Left ventricle myocardium inferior (tissue), 1 donor: ENCODE results near the gene TRIM13. TPM values are rescaled to one million over a fixed set of nuclear protein-coding genes. Genes with fewer than 3 reads are reported as not detected.
A peak's percentile ranks its signal among the peaks of the same experiment; 100 is the strongest.

Experiments used
- DNase-seq: peaks from one replicate; pipeline ENCODE4 v3.0.0-alpha.2; 2020
- H3K27ac ChIP-seq: fragments of 200-600 bp; replicated peaks from 2 replicates; pipeline ENCODE4 v1.8.0; 2021
- H3K27me3 ChIP-seq: fragments of 200-600 bp; 2 replicates; pipeline ENCODE4 v1.8.0; 2021; ENCODE audit warnings: low read depth
- H3K36me3 ChIP-seq: fragments of 200-600 bp; 2 replicates; pipeline ENCODE4 v1.8.0; 2021
- H3K4me1 ChIP-seq: fragments of 200-600 bp; 2 replicates; pipeline ENCODE4 v1.8.0; 2021
- H3K4me3 ChIP-seq: fragments of 200-600 bp; 2 replicates; pipeline ENCODE4 v1.8.0; 2021; ENCODE audit warnings: mild to moderate bottlenecking, moderate library complexity
- H3K9me3 ChIP-seq: fragments of 200-600 bp; replicated peaks from 2 replicates; pipeline ENCODE4 v1.8.0; 2021
- intact Hi-C: fragments of 100-400 bp; cut with micrococcal nuclease; formaldehyde crosslinking; loops from one replicate; pipeline ENCODE4 v1.11.0; 2022
- total RNA-seq: library from RNA; stranded (reverse); fragmentation: NEBNext Ultra II Directional; extraction: Animal tissue kit (Norgen Biotek cat#: 25700); gene quantifications from one replicate; pipeline ENCODE4 v1.2.1, GENCODE V29; 2021
- TF ChIP-seq, protein P1 (sequence below): fragments of 200-600 bp; IDR thresholded peaks from 2 replicates; pipeline ENCODE4 v1.8.0; 2021; ENCODE audit warnings: antibody characterized with exemption, mild to moderate bottlenecking, borderline replicate concordance
- donor health status: DM: no; HTN: yes; CAD: no; lungs with severe emphysema.

Gene TRIM13
- total RNA-seq, 1 donor from 2014 or later: 22.1 TPM

DNA sequence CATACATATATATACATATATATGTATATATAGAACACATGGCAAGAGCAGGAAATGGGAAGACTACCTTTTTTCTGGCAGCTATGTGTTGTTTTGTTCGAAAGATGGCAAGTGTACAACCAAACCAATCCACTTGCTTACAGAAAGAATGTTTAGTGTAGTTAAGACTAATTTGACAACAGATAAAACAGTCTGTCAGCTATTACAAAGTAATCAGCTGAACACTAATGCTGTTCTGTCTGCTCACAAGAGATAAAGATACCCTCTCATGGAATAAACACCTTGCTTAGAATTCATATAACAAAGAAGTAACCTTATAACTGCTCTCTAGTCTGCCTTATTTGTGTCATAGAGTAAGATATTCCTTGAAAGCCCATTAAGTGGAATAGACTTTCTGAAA lies 17.5 kb downstream of the TRIM13 start:
- Histone ChIP-seq H3K4me1 (peaks cover 59% of the 10 kb centered on the region), H3K9me3 (no peaks in the 10 kb centered on the region), H3K4me3 (no peak overlapping the region), H3K27me3 (no peaks in the 10 kb centered on the region), H3K36me3 (peaks cover 25% of the 10 kb centered on the region), H3K27ac (peak overlapping the region; percentile 79)
- TF ChIP-seq, protein P1, sequence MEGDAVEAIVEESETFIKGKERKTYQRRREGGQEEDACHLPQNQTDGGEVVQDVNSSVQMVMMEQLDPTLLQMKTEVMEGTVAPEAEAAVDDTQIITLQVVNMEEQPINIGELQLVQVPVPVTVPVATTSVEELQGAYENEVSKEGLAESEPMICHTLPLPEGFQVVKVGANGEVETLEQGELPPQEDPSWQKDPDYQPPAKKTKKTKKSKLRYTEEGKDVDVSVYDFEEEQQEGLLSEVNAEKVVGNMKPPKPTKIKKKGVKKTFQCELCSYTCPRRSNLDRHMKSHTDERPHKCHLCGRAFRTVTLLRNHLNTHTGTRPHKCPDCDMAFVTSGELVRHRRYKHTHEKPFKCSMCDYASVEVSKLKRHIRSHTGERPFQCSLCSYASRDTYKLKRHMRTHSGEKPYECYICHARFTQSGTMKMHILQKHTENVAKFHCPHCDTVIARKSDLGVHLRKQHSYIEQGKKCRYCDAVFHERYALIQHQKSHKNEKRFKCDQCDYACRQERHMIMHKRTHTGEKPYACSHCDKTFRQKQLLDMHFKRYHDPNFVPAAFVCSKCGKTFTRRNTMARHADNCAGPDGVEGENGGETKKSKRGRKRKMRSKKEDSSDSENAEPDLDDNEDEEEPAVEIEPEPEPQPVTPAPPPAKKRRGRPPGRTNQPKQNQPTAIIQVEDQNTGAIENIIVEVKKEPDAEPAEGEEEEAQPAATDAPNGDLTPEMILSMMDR: no peak
- DNase-seq: no peak
- intact Hi-C loops: no loop called here

DNA sequence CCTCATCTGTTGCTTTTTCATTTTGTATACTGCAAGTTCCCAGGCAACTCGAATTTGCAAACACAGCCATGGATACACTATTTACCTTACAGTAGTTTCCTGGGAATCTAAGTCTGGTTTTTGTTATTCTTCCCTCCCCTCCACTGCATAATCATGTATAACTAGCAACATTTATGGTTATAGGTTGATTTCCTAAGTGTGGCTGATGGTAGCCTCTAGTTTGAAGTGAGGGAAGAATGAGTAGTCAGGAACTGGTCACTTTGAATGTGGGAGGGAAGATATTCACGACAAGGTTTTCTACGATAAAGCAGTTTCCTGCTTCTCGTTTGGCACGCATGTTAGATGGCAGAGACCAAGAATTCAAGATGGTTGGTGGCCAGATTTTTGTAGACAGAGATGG lies 18.4 kb downstream of the TRIM13 start, which contains the start of gene KCNRG:
TSS of gene KCNRG (plus strand) at position 187 of the 400 bp plus-strand sequence. CDS start at position 237, 50 bp downstream.
- H3K36me3 ChIP-seq: peaks cover 32% of the 10 kb centered on the region
- H3K27me3 ChIP-seq: no peaks in the 10 kb centered on the region
- TF ChIP-seq, protein P1: no peak
- H3K4me3 ChIP-seq: no peak within 1 kb of the TSS
- peaks cover 59% of the 10 kb centered on the region for H3K4me1 ChIP-seq
- no peaks in the 10 kb centered on the region for H3K9me3 ChIP-seq
- DNase-seq: no peak
- peak within 1 kb of the TSS; percentile 79 for H3K27ac ChIP-seq
- intact Hi-C loops: no loop called here

- H3K27ac ChIP-seq: peak overlapping the region; percentile 79
- no peak for DNase-seq
- no peaks in the 10 kb centered on the region for H3K9me3 ChIP-seq
- peaks cover 36% of the 10 kb centered on the region for H3K36me3 ChIP-seq
- no peaks in the 10 kb centered on the region for H3K27me3 ChIP-seq
- no peak overlapping the region for H3K4me3 ChIP-seq
- intact Hi-C loops: no loop called here
- TF ChIP-seq, protein P1: no peak
- H3K4me1 ChIP-seq: peaks cover 54% of the 10 kb centered on the region
Measured at GRCh38 chr13:50015750-50016149, 18.9 kb downstream of the TRIM13 start.

GRCh38 chr13:50016444-50016843 lies 19.6 kb downstream of the TRIM13 start:
- Histone ChIP-seq H3K4me1 (peaks cover 51% of the 10 kb centered on the region), H3K9me3 (no peaks in the 10 kb centered on the region), H3K36me3 (peaks cover 38% of the 10 kb centered on the region), H3K27me3 (no peaks in the 10 kb centered on the region), H3K4me3 (no peak overlapping the region), H3K27ac (peak overlapping the region; percentile 79)
- no peak for DNase-seq
- TF ChIP-seq, protein P1: no peak
- intact Hi-C loops: no loop called here

DNA sequence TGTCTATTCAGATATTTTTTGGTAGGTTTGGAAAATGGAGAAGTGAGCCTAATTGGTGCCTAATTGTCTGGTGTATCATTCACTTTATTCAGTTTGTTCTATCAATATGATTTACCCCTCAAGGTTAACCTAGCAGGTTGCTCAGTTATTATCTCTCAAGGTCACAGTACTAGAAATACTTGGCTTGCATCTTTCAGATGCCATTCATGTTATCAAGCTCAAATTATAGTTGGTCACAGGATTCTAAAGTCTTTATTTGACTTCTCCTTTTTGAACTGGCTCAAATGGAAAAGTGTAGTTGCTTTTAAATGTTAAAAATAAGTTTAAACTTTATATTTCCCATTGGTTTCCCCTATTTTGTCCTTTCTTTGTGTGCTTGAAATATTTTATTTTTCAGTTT lies 21.0 kb downstream of the TRIM13 start:
- intact Hi-C loops: no loop called here
- Histone ChIP-seq H3K9me3 (no peaks in the 10 kb centered on the region), H3K27me3 (no peaks in the 10 kb centered on the region), H3K4me1 (peaks cover 51% of the 10 kb centered on the region), H3K4me3 (no peak overlapping the region), H3K36me3 (peaks cover 24% of the 10 kb centered on the region), H3K27ac (peak overlapping the region; percentile 79)
- no peak for DNase-seq
- TF ChIP-seq, protein P1: no peak
